NCI-H1930 (cell line): Measurements from ENCODE around the gene ARL8A.
"Not testable (repeated sequence)": the region's sequence is repeated elsewhere in the genome, so short reads cannot be mapped to it uniquely, and the experiment has no call there.

Experiments used
- DNase-seq, 2 experiments: peaks; one replicate each; lab custom pipeline; 2025; lab: John Stamatoyannopoulos, UW

The ARL8A gene

DNA sequence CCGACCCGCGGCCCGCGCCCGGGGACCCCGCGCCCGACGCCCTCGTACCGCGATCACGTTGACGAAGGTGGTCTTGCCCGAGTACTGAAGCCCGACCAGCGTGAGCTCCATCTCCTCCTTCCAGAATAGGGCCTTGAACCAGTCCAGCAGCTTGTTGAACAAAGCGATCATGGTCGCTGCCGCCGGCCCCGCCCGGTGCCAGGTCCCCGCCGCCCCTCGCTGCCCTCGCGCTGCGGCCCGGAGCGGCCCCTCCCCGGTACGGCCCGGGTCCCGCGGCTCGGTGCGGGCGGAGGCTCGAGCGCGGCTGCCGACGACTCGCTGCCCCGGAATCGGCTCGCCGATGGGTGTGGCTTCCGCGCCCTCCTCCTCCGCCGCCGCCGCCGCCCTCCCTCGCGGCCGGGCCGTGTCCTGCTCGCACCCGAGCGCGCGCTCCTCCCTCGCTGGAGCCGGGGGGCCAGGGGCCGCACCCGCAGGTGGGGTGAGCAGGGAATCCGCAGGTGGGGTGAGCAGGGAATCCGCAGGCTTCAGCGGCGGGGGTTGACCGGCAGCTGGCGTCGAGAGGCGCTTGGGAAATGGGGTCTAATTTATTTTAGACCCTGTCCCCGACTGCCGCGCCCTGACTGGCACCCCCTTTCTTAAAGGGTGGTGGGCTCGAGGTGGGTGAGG is at the start of gene ARL8A:
TSS of gene ARL8A (minus strand) at position 336 of the 666 bp plus-strand sequence. CDS start at position 171, 165 bp downstream.
- peak in 1 of 2 experiments; percentile 66 for DNase-seq

DNA sequence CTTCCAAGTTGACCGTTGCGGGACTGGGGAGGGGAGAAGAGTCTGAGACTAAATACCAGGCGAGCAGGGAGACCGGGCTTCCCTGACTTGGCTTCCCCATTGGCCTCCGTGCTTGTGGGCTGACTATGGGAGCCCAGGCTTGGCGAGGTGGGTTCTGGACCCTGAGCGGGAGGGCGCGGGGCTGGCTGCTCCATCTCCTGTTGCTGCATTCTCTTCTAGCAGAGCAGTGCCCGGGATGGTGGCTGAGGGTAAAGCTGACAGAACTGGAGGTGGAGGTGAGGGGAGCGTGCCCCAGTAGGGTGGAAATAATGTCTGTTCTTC is 49.8 kb upstream of the ARL8A start:
- DNase-seq = no peak

DNA sequence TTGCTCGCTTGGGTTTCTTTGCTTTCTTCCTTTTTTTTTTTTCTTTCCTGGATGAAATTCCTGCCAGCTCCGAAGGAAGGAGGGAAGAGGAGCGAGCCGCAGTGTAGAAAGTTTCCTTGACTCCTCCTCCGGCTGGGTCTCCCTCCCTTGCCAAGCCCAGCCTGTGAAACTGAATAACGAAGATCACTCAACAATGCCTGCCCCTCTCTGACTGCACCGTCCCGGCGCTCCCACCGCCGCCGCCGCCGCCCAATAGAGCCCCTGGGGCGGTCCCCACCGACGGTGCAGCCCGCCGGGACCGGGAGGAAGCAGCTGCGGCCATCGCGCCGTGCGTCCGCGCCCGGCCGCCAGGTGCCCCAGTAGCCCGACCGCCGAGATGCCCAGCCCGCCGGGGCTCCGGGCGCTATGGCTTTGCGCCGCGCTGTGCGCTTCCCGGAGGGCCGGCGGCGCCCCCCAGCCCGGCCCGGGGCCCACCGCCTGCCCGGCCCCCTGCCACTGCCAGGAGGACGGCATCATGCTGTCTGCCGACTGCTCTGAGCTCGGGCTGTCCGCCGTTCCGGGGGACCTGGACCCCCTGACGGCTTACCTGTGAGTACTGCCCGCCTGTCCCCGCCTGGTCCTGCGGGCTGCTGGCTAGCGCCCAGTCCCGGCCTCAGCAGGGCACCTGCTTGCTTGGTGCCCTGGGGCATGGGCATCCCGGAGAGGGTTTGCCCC is 49.2 kb upstream of the ARL8A start, which contains the start of gene LGR6:
TSS of gene LGR6 (plus strand) at position 186 of the 714 bp plus-strand sequence. CDS start at position 377, 191 bp downstream.
- DNase-seq = no peak

DNA sequence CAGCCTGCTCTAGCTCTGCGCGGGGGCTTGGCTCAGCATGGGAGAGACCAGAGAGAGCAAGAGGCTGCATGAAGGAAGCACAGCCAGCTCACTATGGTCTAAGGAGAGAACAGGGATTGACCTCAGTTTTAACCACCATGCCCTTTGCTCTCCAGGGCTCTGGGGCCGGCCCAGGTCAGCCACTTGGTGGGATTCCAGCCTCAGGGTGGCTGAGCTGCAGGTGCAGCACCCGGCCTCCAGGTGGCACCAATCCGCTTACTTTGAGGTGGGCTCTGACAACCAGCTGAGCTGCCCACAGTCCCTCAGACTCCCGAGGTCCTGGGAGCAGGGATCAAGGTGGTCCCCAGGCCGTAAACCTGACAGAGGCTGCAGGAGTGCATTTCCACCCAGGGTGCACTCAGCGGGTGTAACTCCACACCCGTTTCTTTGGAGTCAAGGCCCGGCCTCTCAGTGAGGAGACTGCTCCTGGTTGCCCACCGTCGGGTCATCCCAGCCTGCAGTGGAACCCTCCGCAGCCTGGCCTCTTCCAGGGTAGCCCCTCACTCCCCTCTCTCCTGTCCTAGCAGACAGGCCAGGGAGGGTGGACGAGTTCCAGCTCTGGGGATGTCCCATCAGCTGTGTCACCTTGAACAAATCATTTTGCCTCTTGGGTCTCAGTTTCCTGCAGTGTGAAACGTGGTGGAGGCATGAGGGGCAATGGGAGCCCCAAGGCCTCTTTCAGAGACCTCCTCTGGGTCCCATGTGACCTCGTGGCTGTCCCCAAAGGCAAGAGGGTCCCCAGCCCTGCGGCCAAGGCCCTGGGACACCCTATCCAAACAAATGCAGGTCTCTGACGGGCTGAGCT is 48.5 kb upstream of the ARL8A start:
- peak; percentile 9 to 53 for DNase-seq

DNA sequence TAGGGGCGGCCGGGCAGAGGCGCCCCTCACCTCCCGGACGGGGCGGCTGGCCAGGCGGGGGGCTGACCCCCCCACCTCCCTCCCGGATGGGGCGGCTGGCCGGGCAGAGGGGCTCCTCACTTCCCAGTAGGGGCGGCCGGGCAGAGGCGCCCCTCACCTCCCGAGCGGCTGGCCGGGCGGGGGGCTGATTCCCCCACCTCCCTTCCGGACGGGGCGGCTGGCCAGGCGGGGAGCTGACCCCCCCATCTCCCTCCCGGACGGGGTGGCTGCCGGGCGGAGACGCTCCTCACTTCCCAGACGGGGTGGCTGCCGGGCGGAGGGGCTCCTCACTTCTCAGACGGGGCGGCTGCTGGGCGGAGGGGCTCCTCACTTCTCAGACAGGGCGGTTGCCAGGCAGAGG is 46.9 kb upstream of the ARL8A start:
- not testable (repeated sequence) for DNase-seq

- DNase-seq = no peak
These were observed 45.6 kb upstream of the ARL8A start for GRCh38 chr1:202189918-202190715.

DNA sequence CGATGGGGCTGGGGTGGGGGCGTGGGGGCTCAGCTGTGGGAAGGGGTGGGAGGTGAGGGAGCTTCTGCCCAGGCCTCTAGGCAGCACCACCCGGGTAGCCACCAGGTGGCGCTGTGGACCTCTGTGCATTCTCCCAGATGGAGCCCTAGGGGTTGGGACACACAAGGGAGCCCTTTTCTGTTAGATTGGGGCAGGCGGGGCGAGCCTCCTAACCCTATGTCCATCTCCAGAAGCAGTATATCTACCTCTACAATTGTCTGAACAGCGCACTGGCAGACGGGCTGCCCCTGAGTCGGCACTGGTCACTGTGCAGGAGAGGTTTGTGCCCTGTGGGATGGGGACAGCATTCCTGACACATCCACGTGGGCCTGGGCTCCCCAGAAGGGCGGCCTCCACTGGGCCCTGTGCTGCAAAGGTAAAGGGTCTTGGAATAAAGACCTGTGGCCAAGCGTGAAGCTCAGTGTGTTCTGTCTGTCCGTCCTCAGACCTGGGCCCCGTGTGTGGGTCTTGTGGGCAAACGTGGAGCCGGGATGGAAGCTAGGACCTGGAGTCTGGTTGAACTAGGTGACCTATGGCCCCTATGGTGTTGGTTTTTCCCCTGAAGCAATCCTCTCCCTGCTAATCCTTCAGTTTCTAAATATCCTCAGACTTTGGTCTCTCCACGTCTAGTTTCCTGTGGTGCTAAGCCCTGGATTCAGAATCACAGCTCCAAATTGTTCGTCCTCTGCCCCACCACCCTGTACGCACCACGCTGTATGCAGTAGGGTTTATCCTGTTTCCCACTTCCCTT is 44.7 kb upstream of the ARL8A start:
- peak in 1 of 2 experiments; percentile 76 for DNase-seq

GRCh38 chr1:202187697-202188407 is 43.3 kb upstream of the ARL8A start:
- DNase-seq = no peak

DNA sequence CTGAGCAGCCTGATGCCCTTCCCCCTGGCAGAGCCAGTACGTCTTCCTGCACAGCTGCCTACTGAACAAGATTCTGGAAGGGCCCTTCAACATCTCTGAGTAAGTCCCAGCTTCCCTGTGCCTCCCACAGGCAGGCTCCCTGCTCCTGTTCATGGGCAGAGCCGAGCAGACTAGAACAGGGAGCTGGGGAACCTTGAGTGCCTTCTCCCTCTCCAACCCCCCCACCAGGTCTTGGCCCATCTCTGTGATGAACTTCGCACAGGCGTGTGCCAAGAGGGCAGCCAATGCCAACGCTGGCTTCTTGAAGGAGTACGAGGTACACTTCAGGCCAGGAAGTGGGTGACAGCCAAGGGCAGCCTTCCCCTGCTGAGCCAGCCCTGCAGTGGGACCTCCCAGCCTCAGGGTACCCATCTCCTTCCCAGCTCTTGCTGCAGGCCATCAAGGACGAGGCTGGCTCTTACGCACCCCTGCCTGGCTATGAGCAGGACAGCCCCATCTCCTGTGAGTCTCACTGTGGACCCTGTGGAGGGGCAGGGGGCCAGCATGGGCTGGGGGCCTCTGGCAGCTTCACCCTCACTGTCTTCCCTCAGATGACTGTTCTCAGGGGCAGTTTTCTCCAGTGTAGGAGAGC is 42.6 kb upstream of the ARL8A start:
- DNase-seq = no peak

DNA sequence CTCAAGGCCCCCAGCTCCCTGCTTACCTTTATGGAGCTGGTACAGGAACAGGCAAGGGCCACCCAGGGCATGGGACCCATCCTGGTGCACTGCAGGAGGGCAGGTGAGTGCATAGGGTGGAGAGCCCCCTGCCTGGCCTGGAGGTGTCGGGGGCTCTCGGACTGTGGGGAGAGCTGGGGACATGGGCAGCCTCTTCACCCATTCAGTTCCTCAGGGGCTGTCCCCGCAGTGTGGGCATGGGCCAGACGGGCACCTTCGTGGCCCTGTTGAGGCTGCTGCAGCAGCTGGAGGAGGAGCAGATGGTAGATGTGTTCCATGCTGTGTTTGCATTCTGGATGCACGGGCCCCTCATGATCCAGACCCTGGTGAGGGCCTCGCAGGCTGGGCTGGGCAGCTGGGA is 41.8 kb upstream of the ARL8A start:
- DNase-seq = no peak

GRCh38 chr1:202184750-202185460 is 40.4 kb upstream of the ARL8A start:
- peak; percentile 85 to 90 for DNase-seq

DNA sequence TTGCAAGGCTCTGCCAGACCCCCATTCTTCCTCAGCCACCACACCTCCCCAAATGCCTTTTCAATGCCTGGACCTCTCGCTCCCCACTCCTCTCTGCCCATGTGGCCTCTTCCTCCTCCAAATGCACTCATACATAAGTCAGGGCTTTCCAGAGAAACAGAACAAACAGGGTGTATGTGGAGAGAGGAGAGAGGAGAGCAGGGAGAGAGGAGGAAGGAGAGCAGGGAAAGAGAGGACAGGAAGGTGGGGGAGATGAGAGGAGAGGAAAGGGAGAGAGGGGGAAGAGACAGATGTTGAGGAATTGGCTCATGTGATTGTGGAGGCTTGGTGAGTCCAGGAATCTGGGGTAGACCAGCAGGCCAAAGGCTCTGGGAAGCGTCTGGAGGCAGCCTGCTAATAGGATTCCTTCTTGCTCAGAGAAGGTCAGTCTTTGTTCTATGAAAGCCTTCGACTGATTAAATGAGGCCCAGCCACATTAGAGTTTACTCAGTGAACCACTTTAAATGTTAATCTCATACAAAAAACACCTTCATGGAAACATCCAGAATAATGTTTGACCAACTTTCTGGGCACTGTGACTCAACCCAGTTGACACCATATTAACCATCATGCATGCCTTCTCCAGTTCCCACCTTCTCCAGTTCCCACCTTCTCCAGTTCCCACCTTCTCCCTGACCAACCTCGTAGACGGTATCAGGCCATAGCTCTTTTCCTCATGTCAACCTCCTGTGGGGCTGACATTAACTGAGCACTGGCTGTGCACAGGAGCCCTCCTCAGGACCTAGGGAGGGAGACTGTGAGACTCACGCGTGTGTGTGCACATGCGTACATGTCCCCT is 37.7 kb upstream of the ARL8A start:
- DNase-seq = no peak

DNA sequence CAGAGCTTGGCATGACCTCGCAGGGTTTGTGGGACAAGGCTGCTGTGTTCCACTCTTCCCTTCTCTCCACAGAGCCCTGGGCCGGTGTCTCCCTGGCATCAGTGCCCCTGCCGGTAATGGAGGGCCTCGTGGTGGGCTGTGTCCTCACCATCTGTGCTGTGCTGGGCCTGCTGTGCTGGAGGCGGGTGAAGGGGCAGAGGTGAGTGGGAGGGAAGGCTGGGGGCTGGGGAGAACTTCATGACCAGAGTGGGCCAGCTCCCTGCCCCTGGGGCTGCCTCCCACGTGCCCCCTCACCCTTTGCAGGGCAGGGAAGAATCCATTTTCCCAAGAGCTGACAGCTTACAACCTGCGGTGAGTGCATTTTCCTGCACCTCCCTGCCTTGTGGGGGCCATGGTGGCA is 37.0 kb upstream of the ARL8A start:
- no peak for DNase-seq

DNA sequence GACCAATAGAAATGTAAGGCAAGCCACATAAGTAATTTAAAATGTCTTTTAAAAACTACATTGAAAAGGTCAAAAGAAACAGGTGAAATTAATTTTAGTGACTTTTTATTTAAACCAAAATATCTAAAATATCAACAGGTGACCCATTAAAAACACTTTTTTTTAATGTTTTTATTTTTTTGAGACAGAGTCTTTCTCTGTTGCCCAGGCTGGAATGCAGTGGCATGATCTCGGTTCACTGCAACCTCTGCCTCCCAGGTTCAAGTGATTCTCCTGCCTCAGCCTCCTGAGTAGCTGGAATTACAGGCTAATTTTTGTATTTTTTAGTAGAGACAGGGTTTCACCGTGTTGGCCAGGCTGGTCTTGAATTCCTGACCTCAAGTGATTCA is 36.2 kb upstream of the ARL8A start:
- not testable (repeated sequence) for DNase-seq

DNA sequence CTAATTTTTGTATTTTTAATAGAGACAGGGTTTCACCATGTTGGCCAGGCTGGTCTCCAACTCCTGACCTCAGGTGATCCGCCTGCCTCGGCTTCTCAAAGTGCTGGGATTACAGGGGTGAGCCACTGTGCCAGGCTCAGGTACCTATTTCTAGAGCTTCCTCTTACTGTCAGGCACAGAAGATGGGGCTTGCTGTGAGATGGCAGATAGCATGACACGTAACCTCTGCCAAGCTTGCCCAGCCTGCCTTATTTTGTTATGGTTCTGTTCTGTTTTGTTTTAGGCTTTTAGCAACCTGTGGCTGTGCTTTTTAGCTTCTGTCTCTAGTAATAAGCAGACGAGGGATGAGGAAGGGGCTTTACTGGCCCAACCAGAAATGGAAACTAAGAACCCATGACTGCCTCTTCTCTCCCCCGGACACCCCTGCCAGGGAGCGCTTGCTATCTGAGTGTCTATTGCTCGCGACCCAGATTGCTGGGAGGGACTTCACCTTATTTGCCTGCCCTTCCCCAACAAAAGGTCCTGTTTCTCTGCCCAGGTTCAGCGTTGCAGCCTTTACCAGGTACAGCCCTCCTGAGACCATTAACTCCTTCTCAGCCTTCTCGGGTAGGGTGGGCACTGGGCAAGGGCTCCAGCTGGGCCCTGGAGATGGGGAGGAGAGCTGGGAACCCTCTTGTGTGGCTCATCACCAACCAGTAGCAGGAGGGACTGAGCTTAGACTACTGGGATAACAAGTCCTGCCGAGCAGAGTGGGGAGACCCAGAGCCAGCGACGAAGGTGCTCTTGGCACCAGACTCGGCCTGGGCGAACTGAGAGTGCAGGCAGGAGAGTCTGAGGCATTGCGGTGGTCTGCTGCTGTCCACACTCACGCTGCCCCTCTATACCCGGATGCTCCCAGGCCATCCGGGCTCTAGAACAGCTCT is 35.6 kb upstream of the ARL8A start:
- DNase-seq = no peak

DNA sequence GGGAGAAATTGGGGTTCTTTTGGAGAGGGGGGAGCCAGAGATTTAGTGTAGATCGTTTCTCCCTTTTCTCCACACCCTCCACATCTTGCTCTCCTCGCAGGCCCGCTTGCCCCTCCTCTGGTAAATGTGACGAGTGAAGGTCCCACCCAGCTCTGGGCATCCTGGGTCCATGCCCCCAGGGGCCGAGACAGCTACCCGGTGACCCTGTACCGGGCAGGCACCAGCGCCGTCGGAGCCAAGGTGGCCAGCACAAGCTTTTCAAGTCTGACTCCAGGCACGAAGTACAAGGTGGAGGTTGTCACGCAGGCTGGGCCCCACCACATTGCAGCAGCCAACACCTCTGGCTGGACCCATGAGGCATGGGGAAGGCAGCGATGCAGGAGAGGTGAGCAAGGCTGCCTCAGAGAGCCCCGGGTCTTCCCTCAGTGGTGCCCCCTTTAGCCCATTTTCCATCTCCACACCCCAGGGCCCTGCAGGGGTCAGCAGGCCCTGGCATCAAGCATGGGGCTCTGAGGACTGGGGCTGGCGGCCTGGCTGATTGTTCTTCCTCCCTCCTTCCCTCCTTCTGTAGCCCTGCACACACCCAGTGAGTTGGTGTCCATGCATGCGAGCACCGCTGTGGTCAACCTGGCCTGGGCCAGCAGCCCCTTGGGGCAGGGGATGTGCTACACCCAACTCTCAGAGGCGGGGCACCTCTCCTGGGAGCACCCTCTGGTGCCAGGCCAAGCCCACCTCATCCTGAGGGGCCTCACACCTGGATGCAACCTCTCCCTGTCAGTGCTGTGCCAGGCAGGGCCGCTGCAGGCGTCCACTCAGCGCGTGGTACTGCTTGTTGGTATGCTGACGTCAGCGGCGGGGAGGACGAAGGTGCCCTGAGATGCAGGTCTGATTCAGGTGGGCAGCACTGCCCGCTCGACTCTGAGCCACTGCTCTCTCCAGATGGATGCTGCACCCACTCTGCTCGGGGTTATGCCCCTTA is 32.7 kb upstream of the ARL8A start:
- DNase-seq = no peak
